GM21367 (cell line): ENCODE results near the gene ADGRB3.
"Not testable (repeated sequence)": the region's sequence is repeated elsewhere in the genome, so short reads cannot be mapped to it uniquely, and the experiment has no call there.

Experiments used
- ATAC-seq: cut with Tn5 transposase; IDR thresholded peaks from one replicate; pipeline ENCODE4 v1.9.1; 2021; ENCODE audit not compliant: unreplicated experiment

The ADGRB3 gene

GRCh38 chr6:69202768-69203167, 567.7 kb downstream of the ADGRB3 start:
- ATAC-seq, result no peak

DNA sequence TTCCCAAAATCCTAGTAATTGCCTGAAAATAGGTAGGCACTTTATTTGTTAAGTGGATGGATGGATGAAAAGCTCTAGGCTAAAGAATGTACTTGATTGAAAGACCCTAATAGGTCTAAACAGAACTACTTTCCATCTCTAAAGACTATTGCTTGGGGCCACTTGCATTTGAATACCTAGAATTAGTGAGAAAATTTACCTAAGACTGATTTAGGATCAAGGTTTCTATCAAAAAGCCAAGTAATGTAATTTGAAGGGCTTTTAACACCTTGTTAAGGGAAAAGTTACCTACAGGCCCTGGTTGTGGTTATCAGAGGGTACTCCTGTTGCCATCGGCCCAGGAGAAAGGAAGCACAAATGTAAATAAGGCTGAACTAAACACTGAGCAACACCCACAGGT, 581.0 kb downstream of the ADGRB3 start:
- ATAC-seq, result no peak

DNA sequence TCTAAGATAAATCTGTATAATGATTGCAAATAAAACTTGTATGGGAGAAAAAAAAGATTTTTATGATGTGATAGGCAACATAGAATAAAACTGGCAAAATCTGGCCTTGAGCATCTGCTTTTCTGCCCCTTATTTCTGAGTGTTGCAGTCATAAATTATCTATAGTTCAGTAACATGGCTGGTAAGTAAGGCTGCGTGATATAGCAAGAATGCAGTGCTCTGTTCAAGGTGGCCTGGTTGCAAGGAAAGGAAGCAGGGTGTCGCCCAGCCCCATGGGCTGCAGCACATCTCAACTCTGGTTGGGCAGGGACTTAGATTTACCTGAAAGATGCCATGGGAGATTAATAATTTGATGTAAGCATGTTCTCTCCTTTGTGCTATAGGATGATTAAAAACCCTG, 582.3 kb downstream of the ADGRB3 start:
- ATAC-seq, result no peak

GRCh38 chr6:69220375-69220774, 585.3 kb downstream of the ADGRB3 start:
- ATAC-seq, result no peak

DNA sequence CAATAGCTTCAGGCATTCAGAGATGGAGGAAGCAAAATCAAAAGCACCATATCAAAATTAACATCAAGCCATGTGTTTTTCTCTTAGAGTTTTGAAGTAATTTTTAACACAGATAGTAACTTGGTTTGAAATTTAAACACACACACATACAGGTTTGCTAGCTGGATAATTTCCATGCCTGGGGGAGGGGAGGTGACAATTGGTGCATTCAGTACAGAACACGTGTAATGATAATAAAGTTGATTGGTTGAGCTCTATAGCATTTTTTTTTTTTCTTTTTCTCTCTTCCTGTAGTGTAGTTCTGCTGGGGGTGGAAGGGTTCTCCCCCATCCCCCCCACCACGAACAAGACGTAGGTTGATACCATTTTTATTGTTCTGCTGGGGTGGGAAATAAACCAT, 596.9 kb downstream of the ADGRB3 start:
- no peak for ATAC-seq

DNA sequence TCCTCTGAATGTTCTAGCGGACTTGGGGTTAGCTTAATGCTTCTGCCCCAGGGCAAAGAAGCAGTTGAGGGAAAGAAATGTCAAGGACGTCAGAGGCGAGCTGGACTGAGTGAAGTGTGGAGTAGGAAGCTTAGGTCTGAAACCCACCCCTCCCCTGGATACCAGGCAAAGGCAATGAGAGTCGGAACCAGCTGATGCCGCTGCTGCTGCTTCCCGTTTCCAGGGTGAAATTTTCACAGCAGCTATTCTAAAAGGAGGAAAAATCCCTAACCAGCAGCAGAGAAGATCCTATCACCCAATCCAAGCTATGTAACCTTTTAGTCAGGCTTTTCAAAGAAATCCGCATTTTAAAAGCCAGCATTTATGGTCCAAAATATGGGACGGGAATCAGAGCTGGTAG, 597.4 kb downstream of the ADGRB3 start:
- ATAC-seq, result no peak

DNA sequence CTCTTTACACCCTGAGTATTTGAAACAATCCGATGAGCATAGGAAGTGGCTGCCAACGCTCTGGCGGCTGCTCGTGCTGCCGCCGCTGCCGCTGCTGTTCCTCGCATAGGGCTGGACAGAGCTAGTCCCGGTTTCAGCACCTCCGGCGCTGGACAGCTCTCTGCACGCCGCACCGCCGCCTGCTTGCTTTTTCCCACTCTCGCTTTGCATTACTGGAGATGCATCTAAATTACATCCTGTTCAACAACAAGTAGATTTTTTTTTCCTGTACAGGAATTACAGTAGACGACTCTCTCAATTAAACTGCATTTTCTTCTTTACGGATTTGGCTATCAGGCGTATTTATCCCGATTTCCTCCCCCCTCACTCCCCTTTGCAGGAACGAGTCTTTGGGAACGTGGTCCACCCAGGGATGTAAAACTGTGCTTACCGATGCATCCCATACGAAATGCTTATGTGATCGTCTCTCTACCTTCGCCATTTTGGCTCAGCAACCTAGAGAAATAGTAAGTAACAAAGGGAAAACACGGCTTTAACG, 597.9 kb downstream of the ADGRB3 start:
- peak; percentile 95 for ATAC-seq

GRCh38 chr6:69238067-69238466, 603.0 kb downstream of the ADGRB3 start:
- ATAC-seq, result no peak

GRCh38 chr6:69246983-69247382, 611.9 kb downstream of the ADGRB3 start:
- ATAC-seq, result no peak

DNA sequence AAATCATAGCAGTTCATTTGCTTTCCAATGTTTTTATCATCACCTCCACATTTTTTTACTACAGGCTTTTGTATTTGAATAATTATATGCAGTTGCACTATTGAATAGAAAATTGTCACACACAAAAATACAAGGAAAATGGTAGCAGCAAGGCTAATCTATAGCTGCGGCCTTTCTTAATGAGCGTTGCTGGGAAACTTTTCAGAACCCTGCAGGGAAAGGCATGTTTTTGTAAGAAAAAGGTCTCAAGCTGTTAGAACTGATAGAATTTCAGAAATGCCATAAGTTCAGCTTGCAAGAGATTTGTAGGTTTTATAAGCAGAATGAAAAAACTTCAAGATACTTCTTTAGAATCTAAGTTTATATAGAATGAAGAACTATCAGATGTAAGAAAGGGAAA, 625.9 kb downstream of the ADGRB3 start:
- no peak for ATAC-seq

DNA sequence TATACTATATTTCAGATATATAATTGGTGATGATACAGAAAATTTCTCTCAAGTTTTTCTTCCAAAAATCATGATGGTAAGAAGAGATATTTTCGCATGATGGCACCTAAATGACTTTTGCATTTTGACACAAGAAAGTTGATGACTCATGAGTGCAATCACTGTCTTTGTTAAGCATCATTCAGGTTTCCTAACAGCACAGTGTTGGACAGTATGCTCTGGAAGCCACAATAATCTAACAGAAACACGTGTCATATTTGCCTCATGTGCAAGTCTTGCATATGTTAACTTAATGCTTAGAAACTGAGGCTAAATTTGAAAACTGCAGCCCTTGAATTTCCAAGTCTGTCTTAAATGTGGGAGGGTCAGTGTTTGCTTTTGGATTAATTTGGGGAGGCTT, 628.2 kb downstream of the ADGRB3 start:
- no peak for ATAC-seq

- no peak for ATAC-seq
Observed at GRCh38 chr6:69265090-69265489, 630.0 kb downstream of the ADGRB3 start.

DNA sequence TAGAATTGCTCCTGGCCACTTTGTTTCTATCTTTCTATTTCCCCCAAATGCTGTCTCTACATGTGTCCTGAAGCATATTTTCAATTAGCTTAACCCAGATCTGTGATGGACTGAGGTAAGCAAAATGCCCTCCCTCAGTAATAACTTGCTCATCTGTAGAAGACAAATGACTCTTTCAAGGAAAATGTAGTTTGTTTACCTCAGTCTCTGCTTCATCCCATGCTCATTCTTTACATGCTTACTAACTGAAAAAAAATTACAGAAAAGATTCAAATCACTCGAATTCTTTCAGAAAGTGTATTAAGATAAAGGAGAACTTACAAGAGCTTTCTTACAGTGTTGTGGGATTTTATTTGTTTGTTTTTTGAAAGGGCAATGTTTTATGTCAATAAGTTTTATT, 630.6 kb downstream of the ADGRB3 start:
- ATAC-seq, result no peak

DNA sequence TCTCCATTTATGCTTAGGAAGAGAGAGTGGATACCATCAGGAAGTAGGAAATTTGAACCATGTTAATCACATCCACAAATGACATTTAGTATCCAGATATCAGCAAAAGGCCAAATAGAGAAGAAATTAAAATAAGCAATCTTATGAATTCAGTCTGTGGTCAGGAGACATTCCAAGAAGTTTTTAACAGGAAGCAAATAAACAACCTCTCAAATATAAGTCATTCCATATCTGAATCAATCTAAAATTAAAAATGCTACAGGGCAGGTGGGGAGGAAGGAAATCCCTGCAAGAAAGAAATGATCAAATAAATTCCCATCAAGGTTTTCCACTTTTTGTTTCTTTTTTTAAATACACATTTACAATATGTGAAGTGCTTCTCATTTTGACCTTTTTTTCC, 641.1 kb downstream of the ADGRB3 start:
- no peak for ATAC-seq

DNA sequence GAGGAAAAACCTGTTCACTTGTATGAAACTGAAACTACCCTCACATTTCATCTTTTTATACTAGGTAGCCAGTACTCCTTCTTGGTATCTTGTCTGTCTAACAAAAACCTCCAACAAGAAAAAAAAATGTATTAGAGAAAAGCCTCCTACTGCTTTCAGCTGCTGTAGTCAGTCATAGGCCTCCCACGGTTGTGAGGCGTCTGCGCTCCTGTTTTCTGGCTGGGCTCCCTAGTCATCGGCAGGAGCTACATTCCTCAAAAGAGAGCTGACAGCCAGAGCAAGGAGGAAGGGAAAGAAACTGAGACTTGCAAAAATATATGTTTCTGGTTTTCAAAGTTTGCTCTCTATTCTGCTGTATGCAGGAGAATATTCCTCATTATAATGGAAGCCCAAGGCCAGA, 644.7 kb downstream of the ADGRB3 start:
- no peak for ATAC-seq

- ATAC-seq, result no peak
Observed at GRCh38 chr6:69280858-69281257, 645.8 kb downstream of the ADGRB3 start.

DNA sequence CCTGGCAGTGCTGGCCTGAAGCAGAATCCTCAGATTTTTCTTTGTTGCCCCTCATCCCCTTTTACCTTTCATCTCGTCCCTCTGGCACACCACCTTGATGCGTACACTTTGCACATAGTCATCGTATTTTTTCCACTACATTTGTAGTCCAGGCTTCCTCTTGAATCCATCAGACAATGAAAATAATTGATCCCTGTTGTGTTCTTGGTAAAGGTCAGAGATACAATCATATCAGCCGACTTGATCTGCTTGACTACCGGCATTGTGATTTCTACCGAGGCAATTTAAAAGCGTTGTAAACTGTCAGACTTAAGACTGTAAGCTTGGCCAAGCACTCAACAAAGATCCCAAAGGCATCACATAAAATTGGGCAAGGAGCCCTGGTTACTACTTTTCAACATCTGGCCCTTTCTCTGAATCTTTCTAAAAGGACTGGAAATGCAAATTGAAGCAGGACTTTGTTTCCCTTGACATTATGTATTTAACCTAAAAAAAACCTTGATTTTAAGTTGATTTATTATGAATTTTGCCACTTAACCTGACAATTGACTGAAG, 649.2 kb downstream of the ADGRB3 start:
- no peak for ATAC-seq

- ATAC-seq, result no peak
Observed at GRCh38 chr6:69285054-69285453, 650.0 kb downstream of the ADGRB3 start.

DNA sequence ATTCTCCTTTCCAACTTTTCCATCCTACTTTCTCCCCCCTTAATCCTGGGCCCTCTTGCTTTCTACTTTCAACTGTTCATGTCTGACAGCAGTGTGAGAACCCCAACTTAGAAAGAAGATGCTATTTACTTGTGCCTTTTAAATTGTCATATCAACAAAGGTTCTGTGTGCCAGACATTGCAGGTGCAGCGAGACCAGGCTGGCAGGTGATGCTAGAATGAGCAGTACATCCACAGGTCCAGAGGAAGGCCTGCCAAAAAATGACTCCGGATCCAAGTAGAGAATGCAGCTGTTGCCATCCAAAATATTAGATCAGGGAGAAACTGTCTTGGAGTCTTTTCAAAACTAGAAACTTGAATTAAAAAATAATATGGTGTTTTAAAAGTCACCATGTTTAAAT, 651.2 kb downstream of the ADGRB3 start:
- no peak for ATAC-seq

DNA sequence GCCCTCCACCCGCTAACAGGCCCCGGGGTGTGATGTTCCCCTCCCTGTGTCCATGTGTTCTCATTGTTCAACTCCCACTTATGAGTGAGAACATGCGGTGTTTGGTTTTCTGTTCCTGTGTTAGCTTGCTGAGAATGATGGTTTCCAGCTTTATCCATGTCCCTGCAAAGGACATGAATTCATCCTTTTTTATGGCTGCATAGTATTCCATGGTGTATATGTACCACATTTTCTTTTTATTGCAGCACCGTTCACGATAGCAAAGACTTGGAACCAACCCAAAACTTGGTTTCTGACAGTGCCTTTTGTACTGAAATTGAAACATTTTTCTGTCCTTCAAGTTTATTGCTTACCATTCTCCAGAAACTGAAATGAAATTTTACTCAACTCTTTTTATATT, 653.1 kb downstream of the ADGRB3 start:
- ATAC-seq, result not testable (repeated sequence)

- ATAC-seq, result no peak
Observed at GRCh38 chr6:69289689-69290495, 654.8 kb downstream of the ADGRB3 start.

DNA sequence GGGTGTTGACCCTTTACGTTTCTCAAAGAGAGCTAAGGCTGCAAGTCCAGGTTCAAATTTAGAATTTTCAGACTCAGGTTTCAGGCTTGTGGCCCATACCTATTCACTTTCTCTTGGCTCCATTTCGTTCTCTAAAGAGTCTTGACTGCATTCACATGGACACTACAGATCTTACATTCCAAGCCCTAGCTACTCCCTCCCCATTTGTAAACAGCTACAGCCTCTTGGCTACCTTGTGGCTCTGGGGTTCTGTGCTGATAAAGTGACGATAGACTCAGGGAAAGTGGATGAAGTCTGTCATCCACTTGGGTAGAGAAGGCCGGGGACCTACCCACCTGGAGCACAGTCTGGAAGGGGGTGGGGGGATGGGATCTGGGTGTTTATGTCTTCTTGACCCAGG, 658.4 kb downstream of the ADGRB3 start:
- no peak for ATAC-seq

DNA sequence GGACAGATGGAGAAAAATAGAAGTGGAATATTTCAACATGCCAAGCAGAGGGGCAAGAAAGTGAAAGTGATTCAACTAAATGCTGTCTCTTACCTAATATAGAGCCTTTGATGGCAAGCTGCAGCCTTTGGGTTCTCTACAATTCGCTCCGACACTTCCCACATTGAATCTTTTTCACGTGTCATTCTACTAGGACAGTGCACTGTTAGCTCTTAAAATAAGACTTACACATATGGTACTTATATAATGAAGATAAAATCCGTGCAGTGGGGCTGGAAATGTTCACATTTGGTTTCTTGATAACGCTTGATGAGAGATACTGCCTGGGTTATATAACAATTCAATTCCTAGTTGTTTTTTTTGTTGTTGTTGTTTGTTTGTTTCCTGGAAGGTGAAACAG, 659.3 kb downstream of the ADGRB3 start:
- no peak for ATAC-seq
